HepG2 (cell line): ENCODE results near the gene ALOXE3. TPM values are rescaled to one million over a fixed set of nuclear protein-coding genes. Genes with fewer than 3 reads are reported as not detected.

Source experiments
- CENPX ChIP-seq: sonication (generic); formaldehyde crosslinking; IDR thresholded peaks from 2 replicates; pipeline ENCODE4 v1.9.0; 2021; ENCODE audit warnings: mild to moderate bottlenecking, missing genetic modification reagents, moderate library complexity
- HMGXB4 ChIP-seq, 2 experiments: sonication (generic) in 1 of 2; formaldehyde crosslinking in 1 of 2; IDR thresholded peaks; 2 replicates each; pipeline versions ENCODE4 v1.4.0 to v1.6.1; 2018 to 2020; ENCODE audit warnings: missing genetic modification reagents in 2 of 2, borderline replicate concordance in 1 of 2, low read depth in 1 of 2, mild to moderate bottlenecking in 1 of 2, missing biosample characterization in 1 of 2
- NR2F1 ChIP-seq, 2 experiments: fragments of 450-650 bp in 1 of 2; formaldehyde crosslinking in 1 of 2; IDR thresholded peaks; 2 replicates each; pipeline versions ENCODE4 v1.5.0 to v1.6.1; 2016 to 2020; ENCODE audit warnings: mild to moderate bottlenecking in 1 of 2, missing compliant biosample characterization in 1 of 2, missing genetic modification reagents in 1 of 2, moderate library complexity in 1 of 2
- SNAPC4 ChIP-seq: sonication (generic); formaldehyde crosslinking; IDR thresholded peaks from 2 replicates; pipeline ENCODE4 v1.4.0; 2020; ENCODE audit warnings: mild to moderate bottlenecking, missing genetic modification reagents
- ZFP82 ChIP-seq: sonication (generic); formaldehyde crosslinking; IDR thresholded peaks from 2 replicates; pipeline ENCODE4 v1.5.1; 2020; ENCODE audit warnings: mild to moderate bottlenecking, missing genetic modification reagents, borderline replicate concordance
- ZKSCAN1 ChIP-seq: fragments of 150-350 bp; IDR thresholded peaks from 2 replicates; pipeline ENCODE4 v1.6.1; 2014; ENCODE audit warnings: low read length
- polyA plus RNA-seq, 8 experiments: library from polyadenylated mRNA; depleted of rRNA in 3 of 8; stranded (reverse) in 7 of 8; unstranded in 1 of 8; fragments of >200 nt; fragmentation: Illumina TruSeq in 4 of 8; extraction: Trizol in 4 of 8; gene quantifications; 2 replicates each; pipeline versions ENCODE4 v1.2.1 to v1.2.3, GENCODE V29; 2011 to 2016; ENCODE audit warnings: low read depth in 4 of 8, missing spikeins in 1 of 8, mixed read lengths in 1 of 8; ENCODE audit not compliant: insufficient read depth in 1 of 8
- total RNA-seq, 5 experiments: library from RNA; depleted of rRNA; stranded (reverse); fragments of >200 nt; fragmentation: Illumina TruSeq; extraction: Trizol; gene quantifications; 2 replicates each; pipeline ENCODE4 v1.2.3, GENCODE V29; 2016; ENCODE audit warnings: low read depth in 1 of 5
- TF ChIP-seq, protein P1 (sequence below), 2 experiments: sonication (generic) in 1 of 2; formaldehyde crosslinking in 1 of 2; IDR thresholded peaks; 2 replicates each; pipeline versions ENCODE4 v1.6.1 to v1.9.0; 2014 to 2022; ENCODE audit warnings: antibody characterized with exemption in 1 of 2, borderline replicate concordance in 1 of 2, inconsistent platforms in 1 of 2, low read depth in 1 of 2, missing genetic modification reagents in 1 of 2
- TF ChIP-seq, protein P2 (sequence below): sonication (generic); formaldehyde crosslinking; IDR thresholded peaks from 2 replicates; pipeline ENCODE4 v1.5.1; 2020; ENCODE audit warnings: mild to moderate bottlenecking, missing genetic modification reagents

ALOXE3 gene
- total and polyA plus RNA-seq, 2 of the 13 experiments (the other 11 are each of a cell fraction or from before 2014, with no cell fraction given): 0.07 TPM; not detected in 1

GRCh38 chr17:8079291-8080207 lies 38.8 kb downstream of the ALOXE3 start (continued):
- peak; percentile 72 to 76 for TF ChIP-seq HMGXB4 (CRISPR knock-in tag; IDR thresholded peaks at IDR 0.05; ENCODE audit: borderline replicate concordance in 1 of 2, low read depth in 1 of 2)
- TF ChIP-seq NR2F1 (CRISPR knock-in tag; IDR thresholded peaks at IDR 0.05): 0 out of 4 replicates have a peak, but pooled peaks of 1 of the 2 experiments have one; percentile 7
- TF ChIP-seq CENPX (CRISPR knock-in tag): no peak
- no peak for TF ChIP-seq SNAPC4 (CRISPR knock-in tag)
- TF ChIP-seq, protein P1, sequence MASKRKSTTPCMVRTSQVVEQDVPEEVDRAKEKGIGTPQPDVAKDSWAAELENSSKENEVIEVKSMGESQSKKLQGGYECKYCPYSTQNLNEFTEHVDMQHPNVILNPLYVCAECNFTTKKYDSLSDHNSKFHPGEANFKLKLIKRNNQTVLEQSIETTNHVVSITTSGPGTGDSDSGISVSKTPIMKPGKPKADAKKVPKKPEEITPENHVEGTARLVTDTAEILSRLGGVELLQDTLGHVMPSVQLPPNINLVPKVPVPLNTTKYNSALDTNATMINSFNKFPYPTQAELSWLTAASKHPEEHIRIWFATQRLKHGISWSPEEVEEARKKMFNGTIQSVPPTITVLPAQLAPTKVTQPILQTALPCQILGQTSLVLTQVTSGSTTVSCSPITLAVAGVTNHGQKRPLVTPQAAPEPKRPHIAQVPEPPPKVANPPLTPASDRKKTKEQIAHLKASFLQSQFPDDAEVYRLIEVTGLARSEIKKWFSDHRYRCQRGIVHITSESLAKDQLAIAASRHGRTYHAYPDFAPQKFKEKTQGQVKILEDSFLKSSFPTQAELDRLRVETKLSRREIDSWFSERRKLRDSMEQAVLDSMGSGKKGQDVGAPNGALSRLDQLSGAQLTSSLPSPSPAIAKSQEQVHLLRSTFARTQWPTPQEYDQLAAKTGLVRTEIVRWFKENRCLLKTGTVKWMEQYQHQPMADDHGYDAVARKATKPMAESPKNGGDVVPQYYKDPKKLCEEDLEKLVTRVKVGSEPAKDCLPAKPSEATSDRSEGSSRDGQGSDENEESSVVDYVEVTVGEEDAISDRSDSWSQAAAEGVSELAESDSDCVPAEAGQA (IDR thresholded peaks at IDR 0.05; ENCODE audit: low read depth): peak; percentile 47; the same call in 1 of the 2 replicates
- TF ChIP-seq, protein P1 (CRISPR knock-in tag; IDR thresholded peaks at IDR 0.05; ENCODE audit: borderline replicate concordance): no peak
- no peak for TF ChIP-seq ZKSCAN1
- TF ChIP-seq, protein P2, sequence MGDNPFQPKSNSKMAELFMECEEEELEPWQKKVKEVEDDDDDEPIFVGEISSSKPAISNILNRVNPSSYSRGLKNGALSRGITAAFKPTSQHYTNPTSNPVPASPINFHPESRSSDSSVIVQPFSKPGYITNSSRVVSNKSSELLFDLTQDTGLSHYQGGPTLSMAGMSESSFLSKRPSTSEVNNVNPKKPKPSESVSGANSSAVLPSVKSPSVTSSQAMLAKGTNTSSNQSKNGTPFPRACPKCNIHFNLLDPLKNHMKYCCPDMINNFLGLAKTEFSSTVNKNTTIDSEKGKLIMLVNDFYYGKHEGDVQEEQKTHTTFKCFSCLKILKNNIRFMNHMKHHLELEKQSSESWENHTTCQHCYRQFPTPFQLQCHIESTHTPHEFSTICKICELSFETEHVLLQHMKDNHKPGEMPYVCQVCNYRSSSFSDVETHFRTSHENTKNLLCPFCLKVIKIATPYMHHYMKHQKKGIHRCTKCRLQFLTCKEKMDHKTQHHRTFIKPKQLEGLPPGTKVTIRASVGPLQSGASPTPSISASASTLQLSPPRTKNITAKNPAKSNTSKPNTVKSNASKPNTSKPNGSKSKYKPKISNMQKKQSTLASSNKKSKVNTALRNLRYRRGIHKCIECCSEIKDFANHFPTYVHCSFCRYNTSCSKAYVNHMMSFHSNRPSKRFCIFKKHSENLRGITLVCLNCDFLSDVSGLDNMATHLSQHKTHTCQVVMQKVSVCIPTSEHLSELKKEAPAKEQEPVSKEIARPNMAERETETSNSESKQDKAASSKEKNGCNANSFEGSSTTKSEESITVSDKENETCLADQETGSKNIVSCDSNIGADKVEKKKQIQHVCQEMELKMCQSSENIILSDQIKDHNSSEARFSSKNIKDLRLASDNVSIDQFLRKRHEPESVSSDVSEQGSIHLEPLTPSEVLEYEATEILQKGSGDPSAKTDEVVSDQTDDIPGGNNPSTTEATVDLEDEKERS (CRISPR knock-in tag): no peak
- peak; percentile 21; the same call in 1 of the 2 replicates for TF ChIP-seq ZFP82 (CRISPR knock-in tag)
